ENCODE measurements around the gene TIMM44.

DNA sequence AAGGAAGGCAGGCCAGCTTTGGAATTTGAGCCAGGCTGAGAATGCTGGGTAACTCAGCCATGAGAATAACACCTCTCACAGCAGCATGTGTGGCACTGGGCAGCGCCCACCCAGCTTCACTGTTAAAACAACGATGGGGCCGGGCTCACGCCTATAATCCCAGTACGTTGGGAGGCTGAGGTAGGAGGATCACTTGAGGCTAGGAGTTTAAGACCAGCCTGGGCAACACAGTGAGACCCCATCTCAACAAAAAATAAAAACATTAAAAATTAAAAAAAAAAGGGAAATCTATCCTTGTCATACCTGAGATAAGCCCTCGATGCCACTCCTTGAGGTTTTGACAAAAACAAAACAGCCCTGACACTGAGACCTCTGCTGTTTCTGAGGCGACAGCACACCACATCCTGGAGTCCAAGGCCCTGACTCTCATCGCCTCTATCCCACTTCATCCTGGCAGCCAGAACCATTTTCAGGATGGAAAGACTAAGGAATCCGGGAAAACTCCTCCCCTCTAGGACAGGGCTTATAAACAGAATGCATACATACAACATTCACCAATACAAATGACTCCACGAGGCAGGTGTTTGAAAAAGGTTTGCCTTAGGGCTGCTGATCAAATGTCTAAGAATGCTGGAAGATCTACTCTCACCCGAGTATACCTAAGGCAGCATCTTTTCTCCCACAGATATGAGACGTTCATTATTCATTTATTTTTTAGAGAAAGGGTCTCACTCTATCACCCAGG is 22.6 kb upstream of the TIMM44 start:
- TF ChIP-seq CTCF (IDR thresholded peaks at IDR 0.05), result no peak
- no peak for TF ChIP-seq SIN3A (IDR thresholded peaks at IDR 0.05; ENCODE audit: borderline replicate concordance, low read depth, low read length)
- no peak for TF ChIP-seq JUND (IDR thresholded peaks at IDR 0.05)
- no peak for TF ChIP-seq YY1 (IDR thresholded peaks at IDR 0.05; ENCODE audit: low read depth)
- TF ChIP-seq SMC3 (IDR thresholded peaks at IDR 0.05; ENCODE audit: low read depth, low read length), result no peak
- TF ChIP-seq POLR2AphosphoS5 (IDR thresholded peaks at IDR 0.05; ENCODE audit: low read depth, low read length), result no peak
- TF ChIP-seq FOXJ3 (CRISPR knock-in tag; IDR thresholded peaks at IDR 0.05), result no peak
- TF ChIP-seq, protein P1, sequence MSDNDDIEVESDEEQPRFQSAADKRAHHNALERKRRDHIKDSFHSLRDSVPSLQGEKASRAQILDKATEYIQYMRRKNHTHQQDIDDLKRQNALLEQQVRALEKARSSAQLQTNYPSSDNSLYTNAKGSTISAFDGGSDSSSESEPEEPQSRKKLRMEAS (IDR thresholded peaks at IDR 0.05; ENCODE audit: low read depth), result no peak
- TF ChIP-seq CHD2 (IDR thresholded peaks at IDR 0.05; ENCODE audit: low read length, partially characterized antibody), result no peak

All from SK-N-SH (cell line).